GM23248 (cell line): ENCODE data around the gene KCNN3.

Experiments
- EZH2 ChIP-seq: fragments of 200-600 bp; sonication (generic); IDR thresholded peaks from 2 replicates; pipeline ENCODE4 v1.6.1; 2018; ENCODE audit warnings: antibody characterized with exemption, mild to moderate bottlenecking; ENCODE audit not compliant: insufficient read depth, poor library complexity, severe bottlenecking
- EZH2phosphoT487 ChIP-seq: fragments of 200-600 bp; sonication (generic); IDR thresholded peaks from 2 replicates; pipeline ENCODE4 v1.6.1; 2018; ENCODE audit warnings: antibody characterized with exemption, moderate library complexity, mild to moderate bottlenecking, low read depth; ENCODE audit not compliant: insufficient read depth

- TF ChIP-seq EZH2 (no peak), EZH2phosphoT487 (no peak)
These were observed 61.7 kb downstream of the KCNN3 start for GRCh38 chr1:154808261-154808908.
